ENCODE measurements around the gene CENPF. TPM values are rescaled to one million over a fixed set of nuclear protein-coding genes. Genes with fewer than 3 reads are reported as not detected.

Gene CENPF
- total and polyA plus RNA-seq, 9 of the 15 experiments (the other 6 are each of a cell fraction or from before 2014, with no cell fraction given): 50.6 to 180 (median 98.3) TPM

DNA sequence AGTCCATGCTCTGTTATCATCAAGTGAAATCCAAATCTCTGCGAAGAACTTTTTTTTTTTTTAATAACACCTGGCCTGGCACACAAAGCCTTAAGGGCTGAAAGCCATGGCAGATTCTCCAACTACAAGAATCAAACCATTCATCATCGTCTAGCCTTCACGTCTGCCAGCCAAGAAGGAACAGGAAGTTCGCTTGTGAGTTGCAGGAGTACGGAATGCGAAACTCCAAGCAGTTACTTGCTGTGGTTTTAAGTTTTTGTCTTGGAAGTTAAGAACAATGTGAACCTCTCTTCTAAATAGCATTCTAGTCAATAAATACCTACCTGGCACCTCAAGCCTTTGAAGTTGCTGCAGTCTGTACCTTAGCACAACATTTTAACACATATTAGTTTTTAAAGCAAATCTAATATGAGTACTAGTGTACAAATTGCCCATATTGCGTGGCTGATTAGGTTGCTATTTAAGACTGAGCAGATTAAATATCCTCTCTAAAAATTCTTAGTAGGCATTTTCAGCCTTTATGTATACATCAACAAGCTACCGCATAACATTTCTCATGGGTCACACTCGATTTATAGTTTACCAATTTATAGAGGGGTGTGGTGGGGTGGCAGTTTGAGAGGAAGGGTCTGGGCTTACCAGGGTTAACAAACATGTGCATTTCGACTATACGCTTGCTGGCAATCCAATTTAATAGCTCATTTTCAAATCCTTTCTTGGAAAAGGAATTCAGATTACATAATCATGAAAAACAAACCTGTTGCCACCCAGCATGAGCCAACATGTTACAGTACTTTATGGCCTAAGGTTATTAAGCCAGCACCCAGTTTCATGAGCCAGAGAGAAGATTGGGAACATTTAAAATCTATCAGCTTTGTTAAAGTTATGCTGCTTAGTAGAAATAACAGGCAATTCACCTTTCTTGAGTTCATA lies 29.3 kb upstream of the CENPF start (continued):
- TF ChIP-seq, protein P1, sequence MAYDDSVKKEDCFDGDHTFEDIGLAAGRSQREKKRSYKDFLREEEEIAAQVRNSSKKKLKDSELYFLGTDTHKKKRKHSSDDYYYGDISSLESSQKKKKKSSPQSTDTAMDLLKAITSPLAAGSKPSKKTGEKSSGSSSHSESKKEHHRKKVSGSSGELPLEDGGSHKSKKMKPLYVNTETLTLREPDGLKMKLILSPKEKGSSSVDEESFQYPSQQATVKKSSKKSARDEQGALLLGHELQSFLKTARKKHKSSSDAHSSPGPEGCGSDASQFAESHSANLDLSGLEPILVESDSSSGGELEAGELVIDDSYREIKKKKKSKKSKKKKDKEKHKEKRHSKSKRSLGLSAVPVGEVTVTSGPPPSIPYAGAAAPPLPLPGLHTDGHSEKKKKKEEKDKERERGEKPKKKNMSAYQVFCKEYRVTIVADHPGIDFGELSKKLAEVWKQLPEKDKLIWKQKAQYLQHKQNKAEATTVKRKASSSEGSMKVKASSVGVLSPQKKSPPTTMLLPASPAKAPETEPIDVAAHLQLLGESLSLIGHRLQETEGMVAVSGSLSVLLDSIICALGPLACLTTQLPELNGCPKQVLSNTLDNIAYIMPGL (CRISPR knock-in tag; IDR thresholded peaks at IDR 0.05): no peak
- TF ChIP-seq, protein P2, sequence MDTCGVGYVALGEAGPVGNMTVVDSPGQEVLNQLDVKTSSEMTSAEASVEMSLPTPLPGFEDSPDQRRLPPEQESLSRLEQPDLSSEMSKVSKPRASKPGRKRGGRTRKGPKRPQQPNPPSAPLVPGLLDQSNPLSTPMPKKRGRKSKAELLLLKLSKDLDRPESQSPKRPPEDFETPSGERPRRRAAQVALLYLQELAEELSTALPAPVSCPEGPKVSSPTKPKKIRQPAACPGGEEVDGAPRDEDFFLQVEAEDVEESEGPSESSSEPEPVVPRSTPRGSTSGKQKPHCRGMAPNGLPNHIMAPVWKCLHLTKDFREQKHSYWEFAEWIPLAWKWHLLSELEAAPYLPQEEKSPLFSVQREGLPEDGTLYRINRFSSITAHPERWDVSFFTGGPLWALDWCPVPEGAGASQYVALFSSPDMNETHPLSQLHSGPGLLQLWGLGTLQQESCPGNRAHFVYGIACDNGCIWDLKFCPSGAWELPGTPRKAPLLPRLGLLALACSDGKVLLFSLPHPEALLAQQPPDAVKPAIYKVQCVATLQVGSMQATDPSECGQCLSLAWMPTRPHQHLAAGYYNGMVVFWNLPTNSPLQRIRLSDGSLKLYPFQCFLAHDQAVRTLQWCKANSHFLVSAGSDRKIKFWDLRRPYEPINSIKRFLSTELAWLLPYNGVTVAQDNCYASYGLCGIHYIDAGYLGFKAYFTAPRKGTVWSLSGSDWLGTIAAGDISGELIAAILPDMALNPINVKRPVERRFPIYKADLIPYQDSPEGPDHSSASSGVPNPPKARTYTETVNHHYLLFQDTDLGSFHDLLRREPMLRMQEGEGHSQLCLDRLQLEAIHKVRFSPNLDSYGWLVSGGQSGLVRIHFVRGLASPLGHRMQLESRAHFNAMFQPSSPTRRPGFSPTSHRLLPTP (IDR thresholded peaks at IDR 0.05; ENCODE audit: borderline replicate concordance, extremely low read depth, insufficient read length): no peak
- TF ChIP-seq, protein P3, sequence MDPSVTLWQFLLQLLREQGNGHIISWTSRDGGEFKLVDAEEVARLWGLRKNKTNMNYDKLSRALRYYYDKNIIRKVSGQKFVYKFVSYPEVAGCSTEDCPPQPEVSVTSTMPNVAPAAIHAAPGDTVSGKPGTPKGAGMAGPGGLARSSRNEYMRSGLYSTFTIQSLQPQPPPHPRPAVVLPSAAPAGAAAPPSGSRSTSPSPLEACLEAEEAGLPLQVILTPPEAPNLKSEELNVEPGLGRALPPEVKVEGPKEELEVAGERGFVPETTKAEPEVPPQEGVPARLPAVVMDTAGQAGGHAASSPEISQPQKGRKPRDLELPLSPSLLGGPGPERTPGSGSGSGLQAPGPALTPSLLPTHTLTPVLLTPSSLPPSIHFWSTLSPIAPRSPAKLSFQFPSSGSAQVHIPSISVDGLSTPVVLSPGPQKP (CRISPR knock-in tag; IDR thresholded peaks at IDR 0.05): no peak
- TF ChIP-seq, protein P4, sequence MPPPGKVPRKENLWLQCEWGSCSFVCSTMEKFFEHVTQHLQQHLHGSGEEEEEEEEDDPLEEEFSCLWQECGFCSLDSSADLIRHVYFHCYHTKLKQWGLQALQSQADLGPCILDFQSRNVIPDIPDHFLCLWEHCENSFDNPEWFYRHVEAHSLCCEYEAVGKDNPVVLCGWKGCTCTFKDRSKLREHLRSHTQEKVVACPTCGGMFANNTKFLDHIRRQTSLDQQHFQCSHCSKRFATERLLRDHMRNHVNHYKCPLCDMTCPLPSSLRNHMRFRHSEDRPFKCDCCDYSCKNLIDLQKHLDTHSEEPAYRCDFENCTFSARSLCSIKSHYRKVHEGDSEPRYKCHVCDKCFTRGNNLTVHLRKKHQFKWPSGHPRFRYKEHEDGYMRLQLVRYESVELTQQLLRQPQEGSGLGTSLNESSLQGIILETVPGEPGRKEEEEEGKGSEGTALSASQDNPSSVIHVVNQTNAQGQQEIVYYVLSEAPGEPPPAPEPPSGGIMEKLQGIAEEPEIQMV (tag; conservative IDR thresholded peaks at IDR 0.05; ENCODE audit: low read depth): no peak
- TF ChIP-seq ZNF324 (CRISPR knock-in tag; IDR thresholded peaks at IDR 0.05) (no peak), CEBPB (tag; IDR thresholded peaks at IDR 0.05) (no peak), ETV1 (tag; conservative IDR thresholded peaks at IDR 0.05; ENCODE audit: low read depth) (no peak), CSDE1 (IDR thresholded peaks at IDR 0.05) (no peak), RCOR1 (IDR thresholded peaks at IDR 0.05; ENCODE audit: borderline replicate concordance in 1 of 2, low read depth in 2 of 2, low read length in 2 of 2) (no peak)
- TF ChIP-seq, protein P5, sequence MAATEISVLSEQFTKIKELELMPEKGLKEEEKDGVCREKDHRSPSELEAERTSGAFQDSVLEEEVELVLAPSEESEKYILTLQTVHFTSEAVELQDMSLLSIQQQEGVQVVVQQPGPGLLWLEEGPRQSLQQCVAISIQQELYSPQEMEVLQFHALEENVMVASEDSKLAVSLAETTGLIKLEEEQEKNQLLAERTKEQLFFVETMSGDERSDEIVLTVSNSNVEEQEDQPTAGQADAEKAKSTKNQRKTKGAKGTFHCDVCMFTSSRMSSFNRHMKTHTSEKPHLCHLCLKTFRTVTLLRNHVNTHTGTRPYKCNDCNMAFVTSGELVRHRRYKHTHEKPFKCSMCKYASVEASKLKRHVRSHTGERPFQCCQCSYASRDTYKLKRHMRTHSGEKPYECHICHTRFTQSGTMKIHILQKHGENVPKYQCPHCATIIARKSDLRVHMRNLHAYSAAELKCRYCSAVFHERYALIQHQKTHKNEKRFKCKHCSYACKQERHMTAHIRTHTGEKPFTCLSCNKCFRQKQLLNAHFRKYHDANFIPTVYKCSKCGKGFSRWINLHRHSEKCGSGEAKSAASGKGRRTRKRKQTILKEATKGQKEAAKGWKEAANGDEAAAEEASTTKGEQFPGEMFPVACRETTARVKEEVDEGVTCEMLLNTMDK (IDR thresholded peaks at IDR 0.05; ENCODE audit: borderline replicate concordance, insufficient read depth, low read depth, low read length, poor library complexity, severe bottlenecking): no peak
